Measurements from ENCODE around the gene ARL15.
"Not testable (repeated sequence)": the region's sequence is repeated elsewhere in the genome, so short reads cannot be mapped to it uniquely, and the experiment has no call there.

Gene ARL15

DNA sequence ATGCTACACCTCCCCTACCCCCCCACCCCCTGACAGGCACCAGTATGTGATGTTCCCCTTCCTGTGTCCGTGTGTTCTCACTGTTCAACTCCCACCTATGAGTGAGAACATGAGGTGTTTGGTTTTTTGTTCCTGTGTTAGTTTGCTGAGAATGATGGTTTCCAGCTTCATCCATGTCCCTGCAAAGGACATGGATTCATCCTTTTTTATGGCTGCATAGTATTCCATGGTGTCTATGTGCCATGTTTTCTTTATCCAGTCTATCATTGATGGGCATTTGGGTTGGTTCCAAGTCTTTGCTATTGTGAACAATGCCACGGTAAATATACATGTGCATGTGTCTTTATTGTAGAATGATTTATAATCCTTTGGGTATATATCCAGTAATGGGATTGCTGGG is 328.1 kb downstream of the ARL15 start:
- DNase-seq (ENCODE audit: low spot score): not testable (repeated sequence)

GRCh38 chr5:53980061-53980460 is 330.3 kb downstream of the ARL15 start:
- no peak for DNase-seq (ENCODE audit: low spot score)

DNA sequence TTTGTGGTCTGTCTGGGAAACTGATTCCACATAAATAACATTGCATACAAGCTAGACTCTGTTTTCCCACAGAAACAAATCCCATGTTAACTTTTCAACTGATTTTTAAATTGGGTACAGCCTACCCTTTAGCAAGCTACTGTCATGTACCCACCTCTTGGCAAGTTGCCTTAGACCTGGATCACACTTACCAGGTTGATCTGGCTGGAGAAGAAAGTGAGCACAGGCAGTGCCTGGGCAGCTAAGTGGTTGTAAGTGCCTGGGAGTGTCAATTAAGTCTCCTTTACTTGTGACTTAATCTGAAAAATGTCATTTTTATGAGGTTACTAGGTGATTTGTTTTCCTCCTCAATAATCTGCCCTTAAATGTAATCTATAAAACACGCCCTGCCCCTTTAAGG is 336.4 kb downstream of the ARL15 start:
- DNase-seq (ENCODE audit: low spot score): no peak

GRCh38 chr5:53972314-53972713 is 338.1 kb downstream of the ARL15 start:
- DNase-seq (ENCODE audit: low spot score): no peak

DNA sequence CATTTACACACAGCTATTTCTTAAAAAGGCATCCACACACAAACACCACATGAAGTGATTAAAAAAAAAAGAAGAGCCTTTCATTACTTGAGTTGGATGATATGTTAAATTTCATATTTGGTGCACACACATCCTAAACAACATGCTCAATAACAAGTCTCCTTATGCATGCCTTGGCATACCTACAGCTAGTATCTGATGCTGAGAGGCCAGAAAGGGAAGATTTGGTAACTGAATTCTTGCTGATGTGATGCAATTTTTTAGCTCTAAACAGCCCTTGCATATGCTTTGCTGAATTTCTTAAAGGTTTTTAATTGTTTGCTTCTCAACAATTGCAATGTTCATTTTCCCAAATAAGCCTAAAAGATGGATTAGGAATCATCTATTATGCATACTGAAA is 338.8 kb downstream of the ARL15 start:
- no peak for DNase-seq (ENCODE audit: low spot score)

DNA sequence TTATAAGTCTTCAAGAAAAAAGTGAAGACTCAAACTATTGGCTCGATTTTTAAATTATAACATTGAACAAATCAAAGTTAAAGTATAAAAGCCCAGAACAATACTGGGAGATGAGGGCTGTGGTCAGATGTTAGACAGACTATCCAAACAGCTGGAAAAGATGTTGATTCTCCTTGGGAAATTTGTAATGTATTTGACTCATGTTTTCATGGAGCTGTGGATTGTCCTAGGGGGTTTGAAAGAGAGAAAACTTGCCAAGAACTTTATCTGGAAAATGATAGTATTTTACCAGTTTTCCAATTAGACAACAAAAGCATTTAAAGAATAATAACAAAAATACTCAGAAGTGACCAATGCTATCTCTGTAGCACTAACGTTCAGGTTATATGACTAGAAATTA is 339.2 kb downstream of the ARL15 start:
- DNase-seq (ENCODE audit: low spot score): no peak

GRCh38 chr5:53970475-53970874 is 339.9 kb downstream of the ARL15 start:
- no peak for DNase-seq (ENCODE audit: low spot score)

- DNase-seq (ENCODE audit: low spot score): no peak
These were observed 341.1 kb downstream of the ARL15 start for GRCh38 chr5:53969176-53969730.

DNA sequence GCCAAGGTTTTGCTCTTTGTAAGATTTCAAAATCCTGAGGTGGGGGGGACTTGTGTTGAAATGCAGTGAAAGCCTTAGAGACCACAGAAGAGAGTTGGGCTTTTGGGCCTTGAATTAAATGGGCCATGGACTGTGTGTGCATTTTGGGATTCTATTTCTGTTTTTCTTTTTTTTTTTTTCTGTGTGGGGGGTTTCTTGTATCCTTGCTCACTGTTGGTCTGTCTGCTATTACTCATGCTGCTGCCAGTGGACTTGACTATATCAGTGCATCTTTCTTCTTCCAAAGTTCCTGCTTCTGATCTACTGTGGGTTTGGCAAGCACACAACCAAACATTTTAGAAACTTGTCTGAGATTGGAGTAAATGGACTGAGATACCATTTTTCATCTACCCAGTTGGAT is 344.9 kb downstream of the ARL15 start:
- no peak for DNase-seq (ENCODE audit: low spot score)

DNA sequence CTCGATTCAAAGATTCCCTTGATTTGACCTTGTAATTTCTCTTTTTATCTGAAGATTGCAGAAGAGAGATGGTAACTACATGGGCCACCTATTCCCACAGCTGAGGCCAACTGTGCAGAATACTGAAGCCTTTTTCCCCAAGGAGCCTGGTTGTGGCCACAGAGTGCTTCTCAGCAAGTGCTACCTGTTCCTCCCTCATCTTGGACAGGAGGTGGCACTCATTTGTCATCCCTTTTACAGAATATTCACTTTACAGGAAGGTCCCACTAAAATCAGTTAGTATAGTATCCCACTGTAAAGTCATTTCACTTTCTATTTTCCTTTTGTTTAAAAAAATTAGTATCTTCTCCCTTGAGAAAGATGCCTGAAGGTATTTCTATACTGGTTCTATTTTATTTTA is 346.4 kb downstream of the ARL15 start:
- DNase-seq (ENCODE audit: low spot score): no peak

- DNase-seq (ENCODE audit: low spot score): no peak
These were observed 348.1 kb downstream of the ARL15 start for GRCh38 chr5:53962306-53962705.

GRCh38 chr5:53956632-53957031 is 353.7 kb downstream of the ARL15 start:
- no peak for DNase-seq (ENCODE audit: low spot score)

- DNase-seq (ENCODE audit: low spot score): no peak
These were observed 354.2 kb downstream of the ARL15 start for GRCh38 chr5:53956196-53956595.

- no peak for DNase-seq (ENCODE audit: low spot score)
These were observed 359.8 kb downstream of the ARL15 start for GRCh38 chr5:53950621-53951020.

DNA sequence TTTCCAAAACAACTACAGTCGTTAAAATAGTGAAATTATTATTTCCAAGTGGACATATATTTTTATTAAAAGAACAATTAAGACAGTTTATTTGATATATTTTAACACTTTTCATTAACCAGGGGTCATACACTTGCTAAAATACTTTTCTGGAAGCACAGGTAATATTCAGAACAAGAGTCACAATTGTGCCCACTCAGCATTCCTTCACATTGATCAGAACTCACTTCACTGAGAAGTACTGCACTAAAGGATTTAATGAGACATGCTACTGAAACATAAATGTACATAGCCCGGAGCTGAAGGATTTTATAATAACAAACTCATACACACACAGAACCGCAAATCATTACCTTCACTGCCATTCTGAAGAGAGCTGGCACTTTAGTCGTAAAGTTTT is 361.8 kb downstream of the ARL15 start:
- DNase-seq (ENCODE audit: low spot score): no peak

GRCh38 chr5:53946405-53947100 is 363.8 kb downstream of the ARL15 start:
- DNase-seq (ENCODE audit: low spot score): no peak

DNA sequence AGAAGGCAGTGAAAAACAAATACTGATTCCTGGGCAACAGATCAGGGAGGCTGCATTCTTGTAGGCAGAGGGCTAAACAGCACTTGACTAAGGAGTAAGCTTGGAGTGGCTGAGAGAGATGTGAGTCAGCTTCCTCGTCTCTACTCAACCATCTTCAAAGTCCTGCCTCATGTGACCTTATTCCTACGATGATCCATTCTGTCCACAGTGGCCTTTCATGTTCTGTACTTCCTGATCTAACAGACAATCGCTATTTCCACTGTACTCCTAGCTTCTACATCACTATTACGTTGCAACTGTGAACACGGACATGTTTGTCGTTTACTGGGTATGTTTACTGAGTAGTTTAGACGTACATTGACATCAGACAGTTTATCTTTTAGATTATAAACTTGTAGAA is 365.4 kb downstream of the ARL15 start:
- no peak for DNase-seq (ENCODE audit: low spot score)

- no peak for DNase-seq (ENCODE audit: low spot score)
These were observed 366.4 kb downstream of the ARL15 start for GRCh38 chr5:53943938-53944337.

GRCh38 chr5:53942724-53943123 is 367.6 kb downstream of the ARL15 start:
- DNase-seq (ENCODE audit: low spot score): peak; percentile 40

DNA sequence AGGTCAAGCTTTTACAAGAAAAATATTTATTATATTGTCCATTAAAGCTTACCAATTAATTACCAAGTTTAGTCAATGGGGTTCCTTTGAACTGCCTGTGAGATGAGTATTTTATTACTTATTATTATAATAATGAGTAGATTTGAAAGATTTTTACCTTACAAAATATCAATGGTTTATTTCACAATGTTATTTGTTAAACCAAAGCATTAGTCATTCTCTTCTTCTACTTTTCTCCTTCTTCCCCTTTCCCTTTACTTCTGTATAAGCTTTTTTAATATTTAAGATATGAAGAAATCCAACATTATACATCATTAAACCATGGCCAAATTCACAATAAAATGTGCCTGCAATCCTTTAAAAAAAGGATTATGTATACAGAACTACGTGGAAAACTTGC is 369.5 kb downstream of the ARL15 start:
- no peak for DNase-seq (ENCODE audit: low spot score)

GRCh38 chr5:53937467-53937866 is 372.9 kb downstream of the ARL15 start:
- DNase-seq (ENCODE audit: low spot score): no peak

DNA sequence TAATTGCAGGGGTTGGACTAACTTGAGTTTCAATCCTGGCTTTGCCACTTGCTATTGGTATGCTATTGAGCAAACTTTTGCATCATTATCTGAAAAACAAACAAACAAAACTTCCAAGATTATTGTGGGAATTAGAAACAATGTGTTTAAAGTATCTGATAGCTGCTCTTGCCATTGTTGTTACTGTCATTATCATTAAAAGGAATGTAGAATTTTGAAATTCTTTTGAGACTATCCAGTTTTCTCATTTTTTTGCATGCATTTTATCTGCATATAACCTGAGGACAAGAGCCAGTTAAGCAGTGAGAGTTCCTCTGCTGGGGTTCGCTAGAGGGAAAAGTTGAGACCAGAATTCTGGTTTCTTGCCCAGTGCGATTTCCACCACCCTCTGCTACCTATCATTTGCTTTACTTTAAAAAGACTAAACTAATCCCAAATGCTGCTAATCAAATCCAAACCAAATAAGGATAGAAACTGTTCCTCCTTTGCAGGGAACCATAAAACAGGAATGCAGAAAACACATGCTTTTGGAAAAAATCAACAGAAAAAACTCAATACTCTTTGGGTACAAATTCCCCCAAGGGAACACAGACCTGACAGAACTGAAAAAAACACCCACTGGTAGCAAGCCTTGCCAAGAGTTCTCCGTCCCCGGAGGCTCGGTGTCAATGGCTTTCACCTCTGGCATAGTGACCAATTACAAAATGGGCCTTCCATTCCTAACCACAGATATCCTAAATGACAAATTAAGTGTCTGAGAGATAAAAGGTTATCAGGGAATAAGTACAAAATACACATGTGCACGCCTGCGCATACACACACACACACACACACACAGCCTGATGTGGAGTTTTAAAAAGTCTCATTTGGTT is 373.7 kb downstream of the ARL15 start:
- DNase-seq (ENCODE audit: low spot score): no peak

DNA sequence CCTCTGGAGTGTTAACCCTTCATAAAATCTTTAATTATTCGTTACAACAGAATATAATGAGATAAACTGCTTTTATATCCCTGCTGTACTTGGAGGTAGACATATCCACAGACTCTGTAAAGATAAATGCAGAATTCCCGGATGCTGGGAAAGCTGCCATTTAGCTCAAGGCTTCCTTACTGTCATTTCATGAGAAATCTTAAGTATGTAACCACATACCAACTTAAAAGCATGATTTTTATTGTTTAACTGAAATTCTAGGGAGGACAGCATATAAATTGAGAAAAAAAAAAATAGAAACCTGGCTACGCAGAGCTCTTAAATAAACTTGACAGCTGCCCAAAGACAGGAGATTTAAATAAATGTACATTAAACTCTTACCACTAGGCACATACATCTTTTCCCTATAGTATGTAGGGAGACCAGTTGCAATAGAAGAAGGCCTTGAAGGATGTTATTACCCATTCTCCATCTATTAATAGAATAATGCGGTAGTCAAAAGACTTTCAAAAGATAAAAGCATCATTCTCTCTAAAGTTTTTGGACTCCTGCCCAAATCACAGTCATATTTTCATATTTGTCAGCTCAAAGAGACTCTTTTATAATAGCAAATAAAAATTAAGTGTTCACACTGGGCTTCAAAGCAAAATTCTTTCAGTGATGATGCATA is 376.1 kb downstream of the ARL15 start:
- peak; percentile 42 for DNase-seq (ENCODE audit: low spot score)
